ENCODE results near the gene DLX2.

DLX2 gene

DNA sequence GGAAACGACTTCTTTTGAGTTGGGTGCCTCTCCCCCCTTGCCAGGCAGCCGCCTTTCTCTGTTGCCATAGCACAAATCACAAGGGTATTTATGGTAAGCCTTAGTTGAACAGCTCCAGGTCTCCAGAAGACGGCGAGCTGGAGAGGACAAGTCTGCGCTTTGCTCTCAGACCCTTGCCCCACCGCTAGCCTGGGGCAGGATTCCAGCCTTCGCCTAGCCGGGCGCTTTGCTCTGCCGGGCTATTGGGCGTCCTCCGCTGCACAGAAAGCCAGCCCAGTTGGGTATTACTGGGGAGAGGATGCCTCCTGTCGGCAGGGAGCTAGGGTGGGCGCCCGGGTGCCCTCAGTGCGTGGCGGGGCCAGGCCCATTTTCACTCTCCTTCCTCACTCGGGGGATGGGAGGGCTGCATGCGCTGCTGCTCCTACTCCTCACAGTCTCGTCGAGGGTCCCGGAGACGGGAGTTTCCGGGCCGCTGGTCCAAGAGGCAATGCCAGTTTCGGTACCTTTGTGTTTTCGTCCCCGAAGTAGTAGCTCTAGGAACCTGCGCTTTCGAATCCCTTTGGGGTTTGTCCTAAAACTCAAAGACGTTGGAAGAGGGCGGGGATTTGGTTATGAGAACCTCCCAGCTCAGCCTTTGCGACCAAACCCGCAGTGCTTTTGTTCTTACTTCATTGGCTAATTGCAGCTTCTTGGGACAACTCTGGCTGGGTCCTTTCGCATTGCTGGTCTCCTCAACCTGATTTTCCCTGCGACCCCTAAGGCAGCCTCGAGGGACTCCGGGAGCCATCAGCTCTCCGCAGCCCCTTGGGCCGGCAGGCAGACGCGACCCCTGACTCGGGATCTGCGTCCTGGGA, 3.6 kb upstream of the DLX2 start:
- DNase-seq, result peak; percentile 45 to 48

GRCh38 chr2:172105471-172106107, 2.9 kb upstream of the DLX2 start:
- DNase-seq, result no peak

GRCh38 chr2:172103471-172104272, 972 bp upstream of the DLX2 start:
- peak; percentile 55 to 69 for DNase-seq

DNA sequence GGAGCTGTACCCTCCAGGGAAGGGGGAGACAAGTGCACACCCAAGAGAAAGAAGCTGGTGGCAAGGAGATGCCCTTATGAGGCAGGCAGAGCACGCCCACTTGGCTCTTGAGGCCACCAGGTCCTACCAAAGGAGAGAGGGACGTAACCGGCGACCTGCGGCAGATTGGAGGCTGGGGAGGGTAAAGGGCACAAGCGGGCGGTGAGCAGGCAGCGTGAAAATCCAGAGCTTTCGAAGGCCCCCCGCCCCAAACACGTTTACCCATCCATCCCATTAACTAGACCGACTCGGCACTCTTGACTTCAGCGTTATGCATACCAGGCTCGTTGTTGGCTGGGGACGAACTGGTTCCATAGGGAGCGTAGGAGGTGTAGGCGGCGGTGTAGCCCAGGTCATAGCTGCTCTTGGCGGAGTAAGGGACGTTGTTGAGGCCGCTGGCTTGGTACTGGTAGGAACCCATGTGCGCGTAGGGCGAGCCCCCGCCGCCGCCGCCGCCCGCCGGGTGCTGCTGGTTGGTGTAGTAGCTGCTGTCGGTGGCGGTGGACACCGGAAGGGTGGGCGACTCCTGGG, 794 bp downstream of the DLX2 start:
- no peak for DNase-seq

DNA sequence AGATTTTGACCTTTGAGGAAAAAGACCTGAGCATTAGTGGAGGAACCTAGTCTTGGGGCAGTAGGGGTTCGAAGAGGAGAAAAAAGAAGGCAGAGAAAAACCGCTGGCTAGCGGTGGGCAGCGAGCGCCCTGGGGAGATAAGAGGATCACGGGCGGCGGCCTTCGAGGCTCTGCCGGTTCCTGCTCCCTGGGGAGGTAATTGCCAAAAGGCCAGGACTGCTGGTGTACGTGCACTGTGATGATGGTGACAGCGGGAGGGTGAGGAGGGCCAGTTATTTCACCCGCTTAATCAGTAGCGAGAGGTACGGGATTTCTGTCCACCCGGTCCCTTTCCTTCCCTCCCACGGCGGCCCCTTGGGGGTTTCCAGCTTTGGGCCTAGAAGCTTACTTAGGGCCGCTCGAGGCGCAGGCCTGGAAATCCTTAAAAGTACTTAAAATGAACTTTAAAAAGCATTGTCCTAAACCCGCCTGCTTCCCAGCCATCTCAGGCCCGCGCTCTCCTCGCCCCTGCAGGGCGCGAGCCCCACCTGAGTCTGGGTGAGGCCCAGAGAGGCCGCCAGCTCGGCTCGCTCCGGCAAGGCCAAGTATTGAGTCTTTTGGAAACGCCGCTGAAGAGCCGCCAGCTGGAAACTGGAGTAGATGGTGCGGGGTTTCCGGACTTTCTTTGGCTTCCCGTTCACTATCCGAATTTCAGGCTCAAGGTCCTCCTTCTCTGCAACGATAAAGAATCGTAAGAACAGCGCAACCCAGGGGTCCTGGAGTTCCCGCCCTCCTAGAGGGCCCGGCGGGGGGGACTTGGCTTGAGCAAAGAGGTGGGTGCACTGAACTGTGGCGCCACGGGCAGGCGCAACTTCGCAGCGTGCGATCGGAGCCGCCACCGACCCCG, 1.5 kb downstream of the DLX2 start:
- no peak for DNase-seq

DNA sequence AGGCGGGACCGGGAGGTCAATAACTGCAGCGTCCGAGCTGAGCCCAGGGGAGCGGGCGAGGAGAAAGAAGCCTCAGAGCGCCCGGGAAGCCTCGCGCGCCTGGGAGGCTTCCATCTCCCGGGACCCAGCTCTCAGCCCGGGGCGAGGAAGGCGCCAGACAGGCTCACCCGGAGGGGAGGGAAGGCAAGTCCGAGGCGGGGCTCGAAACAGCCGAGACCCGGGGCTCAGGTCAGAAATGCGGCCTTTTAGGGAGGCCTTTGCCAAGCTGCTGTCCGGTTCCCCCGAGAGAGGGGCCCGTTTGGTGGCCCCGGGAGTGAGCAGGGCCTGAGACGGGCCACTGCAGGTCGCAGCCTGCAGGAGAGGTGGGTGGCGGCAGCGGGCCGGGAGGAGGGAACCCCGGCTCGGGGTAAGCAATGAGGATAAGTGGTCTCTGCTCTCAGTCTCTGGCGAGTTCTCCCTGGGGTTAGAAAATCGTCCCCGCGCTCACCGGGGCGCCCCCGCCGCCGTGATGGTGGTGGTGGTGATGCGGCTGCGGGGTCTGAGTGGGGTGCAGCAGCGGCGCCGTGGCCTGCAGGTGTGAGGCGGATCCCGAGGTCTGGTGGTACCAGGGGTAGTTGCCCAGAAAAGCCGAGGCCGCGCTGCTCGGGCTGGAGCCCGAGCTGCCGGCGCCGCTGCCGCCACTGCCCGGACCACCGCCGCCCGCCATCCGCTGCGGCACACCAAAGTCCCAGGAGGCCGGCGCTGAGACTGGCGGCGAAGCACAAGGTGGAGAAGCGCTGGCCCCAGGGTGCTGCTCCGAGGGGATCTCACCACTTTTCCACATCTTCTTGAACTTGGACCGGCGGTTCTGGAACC, 2.4 kb downstream of the DLX2 start:
- DNase-seq, result no peak

DNA sequence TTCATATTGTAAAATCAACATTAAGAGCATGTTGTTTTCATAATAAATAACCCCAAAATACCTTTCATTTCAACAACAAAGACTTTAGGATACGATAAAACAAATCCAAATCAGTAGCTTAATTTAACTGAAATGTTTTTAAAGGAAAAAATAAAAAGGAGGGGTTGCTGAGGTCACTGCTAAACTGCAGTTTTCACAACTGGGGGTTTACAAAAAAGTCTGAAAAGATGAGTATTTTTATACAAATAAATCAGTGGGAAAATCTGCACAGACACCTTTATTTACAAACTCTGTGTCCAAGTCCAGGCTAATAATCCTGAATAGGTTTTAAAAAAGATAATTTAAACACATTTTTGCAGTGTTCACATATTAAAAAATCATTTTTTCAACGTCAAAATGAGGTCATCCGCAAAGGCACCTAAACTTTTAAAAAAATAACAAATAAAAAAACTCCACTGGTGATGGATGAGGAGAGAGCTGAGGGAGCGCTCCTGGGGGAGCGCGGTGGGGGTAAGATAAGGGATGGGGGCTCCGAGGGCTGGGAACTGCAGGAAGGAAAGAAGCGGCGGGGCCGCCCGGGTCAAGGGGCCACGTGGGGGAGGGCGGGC, 3.1 kb downstream of the DLX2 start:
- DNase-seq, result no peak

- DNase-seq, result no peak
These were observed 3.8 kb downstream of the DLX2 start for GRCh38 chr2:172098650-172099471.

DNA sequence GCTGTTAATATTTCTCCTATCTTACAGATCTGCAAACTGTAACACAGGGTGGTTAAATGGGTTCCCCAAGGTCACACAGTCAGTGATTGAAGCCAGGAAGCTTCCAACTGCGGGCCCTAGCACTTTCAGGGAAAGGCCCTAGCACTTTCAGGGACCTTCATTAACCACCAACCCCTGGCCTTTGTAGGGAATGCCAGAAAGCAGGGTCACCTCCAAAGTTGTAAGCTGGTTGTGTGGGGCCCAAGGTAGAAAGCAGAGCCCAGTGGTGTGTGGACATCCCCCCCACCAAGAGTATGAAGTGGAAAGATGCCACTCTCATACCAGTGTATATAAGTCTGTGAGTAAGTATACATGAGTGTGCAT, 4.4 kb downstream of the DLX2 start:
- DNase-seq, result no peak

- DNase-seq, result no peak
These were observed 5.1 kb downstream of the DLX2 start for GRCh38 chr2:172097557-172098131.

DNA sequence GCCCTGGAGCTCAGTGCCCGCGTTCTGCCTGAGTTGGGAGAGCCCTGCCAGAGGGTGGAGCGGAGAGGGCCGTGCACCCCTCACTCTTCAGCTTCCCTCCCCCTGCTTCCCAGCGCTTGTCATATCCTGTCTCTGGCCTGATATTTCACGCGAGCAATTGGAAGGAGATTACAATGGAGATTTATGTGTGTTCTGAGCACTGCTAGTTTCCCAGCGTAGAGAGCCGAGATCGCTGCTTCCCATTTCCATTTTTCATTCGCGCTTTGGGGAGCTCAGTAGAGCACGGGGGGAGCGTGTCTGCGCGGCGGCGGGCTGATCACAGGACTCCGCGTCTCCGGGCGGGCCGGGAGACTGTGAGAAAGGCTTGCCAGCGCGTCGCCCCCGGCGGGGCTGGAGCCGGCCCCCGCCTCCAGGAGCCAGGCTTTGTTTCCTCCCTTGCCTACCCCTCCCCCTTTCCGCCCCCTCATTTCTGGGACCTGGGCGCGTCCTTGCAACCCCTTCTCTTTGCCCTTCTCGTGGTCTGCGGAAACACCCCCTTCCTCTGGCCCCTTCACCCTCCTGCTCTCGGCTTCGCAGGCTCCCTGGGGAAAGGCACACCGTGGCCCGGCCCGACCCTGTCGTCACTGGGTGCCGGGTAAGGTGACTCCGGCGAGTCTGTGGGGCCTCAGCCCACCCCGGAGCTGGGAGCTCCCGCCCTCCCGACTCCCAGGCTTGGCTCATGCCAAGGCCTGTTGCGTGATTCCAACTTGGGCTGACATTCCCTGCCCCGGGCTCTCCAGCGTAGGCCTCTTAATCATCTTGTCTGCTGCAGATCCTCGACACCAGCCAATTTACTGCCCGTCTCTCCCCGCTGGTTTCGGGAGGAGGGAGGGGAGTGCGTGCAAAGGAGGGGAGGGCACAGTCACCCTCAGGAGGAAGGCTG, 5.8 kb downstream of the DLX2 start:
- no peak for DNase-seq

GRCh38 chr2:172095905-172096625, 6.6 kb downstream of the DLX2 start:
- no peak for DNase-seq

DNA sequence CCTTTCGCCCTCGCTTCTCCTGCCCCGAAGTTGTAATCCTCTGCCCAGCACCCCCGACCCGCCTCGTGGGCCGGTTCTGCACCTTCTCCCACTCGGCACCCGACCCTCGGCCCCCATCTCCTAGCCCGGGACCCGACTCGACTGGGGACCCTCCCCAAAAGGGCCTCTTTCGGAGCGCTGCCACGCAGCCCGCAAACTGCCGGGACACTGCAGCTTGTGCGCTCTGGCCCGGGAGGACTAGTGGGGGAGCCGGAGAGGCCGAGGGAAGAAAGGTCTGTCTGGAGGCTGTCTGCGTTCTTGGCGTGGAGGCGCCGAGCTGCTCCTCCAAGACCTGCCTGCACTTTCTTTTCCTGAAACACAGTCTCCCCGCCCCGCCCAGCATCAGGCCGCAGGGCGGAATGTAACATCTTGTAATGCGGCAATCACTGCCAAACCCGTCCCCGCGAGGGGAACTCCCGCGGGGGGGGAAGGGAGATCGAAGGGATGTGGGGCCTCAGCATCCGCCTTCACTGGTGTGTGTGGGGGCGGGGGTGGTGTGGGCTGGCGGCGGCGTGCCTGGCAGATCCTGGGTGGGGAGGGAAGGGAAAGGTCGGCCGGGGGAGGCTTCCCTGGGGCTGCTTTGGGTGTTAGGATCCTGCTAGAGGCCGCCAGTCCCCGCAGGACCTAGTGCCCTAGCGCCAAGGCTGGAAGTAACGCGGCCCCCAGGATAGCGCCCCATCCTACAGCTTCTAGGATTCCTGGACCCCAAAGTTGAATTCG, 7.4 kb downstream of the DLX2 start:
- DNase-seq, result peak; percentile 83 to 85

DNA sequence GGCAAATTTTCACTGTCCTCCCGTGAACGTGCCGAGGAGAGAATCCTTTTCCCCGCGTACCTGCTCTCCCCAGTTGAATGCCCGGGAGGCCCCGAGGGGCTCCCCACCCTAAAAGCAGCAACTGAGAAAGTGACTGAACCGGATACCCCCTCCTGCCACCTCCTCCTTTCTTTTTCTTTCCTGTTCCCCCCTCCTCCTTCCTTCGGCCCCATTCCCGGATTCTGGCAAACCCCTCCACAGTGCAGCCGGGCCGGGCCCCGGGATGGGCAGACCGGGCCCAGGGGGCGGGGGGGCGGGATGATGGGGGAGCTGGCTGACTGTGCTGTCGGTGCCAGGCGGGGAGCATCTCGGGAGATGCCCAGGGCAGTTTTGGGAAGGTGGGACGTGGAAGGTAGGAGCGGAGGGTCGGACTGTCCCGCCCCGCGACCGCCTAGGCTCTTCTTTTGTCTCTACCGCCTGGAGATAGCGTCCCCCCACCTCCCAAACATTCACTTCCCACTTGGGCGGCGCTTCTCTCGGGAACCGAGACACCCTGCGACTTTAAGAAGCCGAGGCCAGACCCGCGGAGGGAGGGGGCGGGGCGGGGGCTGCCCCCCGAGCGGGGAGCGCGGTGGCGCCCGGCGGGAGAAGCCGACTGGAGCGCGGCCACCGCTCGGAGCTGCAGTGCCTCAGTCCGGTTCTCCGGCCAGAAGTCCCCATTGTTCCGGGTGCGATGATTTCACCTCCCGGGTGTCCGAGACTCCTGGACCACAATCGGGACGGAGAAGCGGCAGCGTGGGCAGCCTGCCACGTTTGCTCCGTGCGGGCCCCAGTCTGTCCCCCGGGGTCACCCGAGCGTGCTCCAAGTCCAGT, 8.2 kb downstream of the DLX2 start:
- DNase-seq, result no peak

GRCh38 chr2:172093416-172094293, 9.0 kb downstream of the DLX2 start:
- no peak for DNase-seq
